Stimulated activated CD4-positive, alpha-beta T cell treated with anti-CD3 and anti-CD28 coated beads, Interleukin-4, amount 100 ng/mL, for 4 hours (primary cell): ENCODE results near the gene RPL39.
"Not testable (repeated sequence)": the region's sequence is repeated elsewhere in the genome, so short reads cannot be mapped to it uniquely, and the experiment has no call there.

Experiments
- DNase-seq, 2 experiments: peaks; one replicate each; pipeline ENCODE4 v3.0.0-alpha.2; 2020

The RPL39 gene

DNA sequence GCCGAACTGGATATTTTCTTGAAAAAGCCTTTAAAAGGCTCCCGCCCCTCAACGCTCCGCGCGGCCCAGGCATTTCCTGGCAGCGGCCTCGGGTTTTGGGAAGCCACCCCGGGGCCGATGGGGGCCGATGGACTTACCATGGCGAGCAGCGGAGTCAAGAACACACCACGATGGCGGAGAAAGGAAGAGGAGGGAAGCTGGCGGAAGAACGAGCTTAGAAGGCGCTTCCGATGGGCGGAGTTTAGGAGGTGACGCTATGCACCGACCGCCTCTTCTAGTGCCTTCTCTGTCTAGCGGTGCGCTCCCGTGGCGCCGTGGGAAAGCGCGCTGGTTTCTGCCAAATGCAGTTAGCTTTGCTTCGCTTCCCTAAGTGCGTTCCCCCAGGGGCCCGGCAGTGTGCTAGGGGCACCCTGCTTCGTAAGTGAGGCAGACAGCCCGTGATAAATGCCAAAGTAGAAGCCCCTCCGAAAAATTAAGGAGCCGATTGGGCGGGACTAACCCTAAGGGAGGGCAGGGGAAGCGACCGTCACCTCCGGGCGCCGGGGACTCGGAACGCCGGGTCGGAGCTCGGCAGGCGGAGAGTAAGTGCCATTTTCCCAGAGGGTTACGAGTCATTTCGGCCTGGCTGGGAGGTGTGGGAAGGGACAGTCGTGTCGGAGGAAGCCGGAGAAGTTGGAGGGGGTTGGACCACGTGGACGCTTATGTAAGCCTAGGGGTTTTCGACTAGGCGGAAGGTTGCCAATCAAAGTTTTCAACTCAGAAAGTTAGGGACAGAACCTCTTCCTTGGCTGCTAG is at the start of gene RPL39:
Gene RPL39, minus strand, starts transcription at position 194 of the 795 bp plus-strand sequence. Its CDS starts 54 bp downstream, at position 140.
- DNase-seq = peak; percentile 68 to 81

DNA sequence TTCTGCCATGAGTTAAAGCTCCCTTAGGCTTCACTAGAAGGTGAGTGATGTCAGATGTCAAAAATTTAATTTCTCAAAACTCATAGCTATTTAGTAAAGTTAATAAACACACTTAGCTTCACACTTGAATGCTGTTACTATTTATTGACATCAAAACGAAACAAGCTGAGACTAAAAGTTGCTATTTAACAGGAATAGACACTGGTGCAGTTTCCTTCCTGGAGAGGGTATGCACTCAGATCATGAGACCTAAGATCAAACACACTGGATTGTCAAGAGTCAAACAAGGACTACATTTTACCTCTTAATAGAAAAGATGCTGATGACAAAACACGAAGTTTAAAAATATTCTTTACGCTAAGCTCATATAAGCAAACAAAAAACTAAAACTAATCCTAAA is 42.5 kb upstream of the RPL39 start:
- DNase-seq = no peak

DNA sequence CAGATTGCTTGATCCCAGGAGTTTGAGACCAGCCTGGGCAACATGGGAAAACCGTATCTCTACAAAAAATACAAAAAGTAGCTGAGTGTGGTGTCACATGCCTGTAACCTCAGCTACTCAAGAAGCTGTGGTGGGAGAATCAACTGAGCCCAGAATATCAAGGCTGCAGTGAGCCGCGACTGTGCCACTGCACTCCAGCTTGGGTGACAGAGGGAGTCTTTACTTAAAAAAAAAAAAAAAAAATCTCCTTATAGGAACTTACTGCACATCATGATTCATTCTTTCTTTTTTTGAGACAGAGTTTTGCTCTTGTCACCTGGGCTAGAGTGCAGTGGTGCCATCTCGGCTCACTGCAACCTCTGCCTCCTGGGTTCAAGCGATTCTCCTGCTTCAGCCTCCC is 37.0 kb upstream of the RPL39 start:
- DNase-seq = no peak

DNA sequence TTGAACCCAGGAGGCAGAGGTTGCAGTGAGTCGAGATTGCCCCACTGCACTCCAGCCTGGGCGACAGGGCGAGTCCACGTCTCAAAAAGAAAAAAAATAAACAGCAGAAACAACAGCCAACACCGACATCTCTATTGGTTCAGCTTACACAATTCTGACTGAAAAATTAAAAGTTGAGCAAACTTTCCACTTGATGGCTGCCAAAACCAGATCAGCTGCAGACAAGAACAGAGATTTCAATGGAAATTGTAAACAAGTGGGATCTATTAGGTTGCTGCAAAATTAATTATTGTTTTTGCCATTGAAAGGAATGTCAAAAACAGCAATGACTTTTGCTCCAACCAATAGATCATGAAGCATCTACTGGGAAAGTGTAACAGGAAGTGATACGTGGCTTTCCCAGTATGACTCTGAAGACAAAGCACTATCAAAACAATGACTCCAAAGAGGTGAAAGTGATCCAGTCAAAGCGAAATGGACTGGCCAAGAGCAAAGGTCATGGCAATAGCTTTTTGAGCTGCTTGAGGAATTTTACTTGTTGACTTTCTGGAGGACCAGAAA is 35.0 kb upstream of the RPL39 start:
- no peak for DNase-seq

DNA sequence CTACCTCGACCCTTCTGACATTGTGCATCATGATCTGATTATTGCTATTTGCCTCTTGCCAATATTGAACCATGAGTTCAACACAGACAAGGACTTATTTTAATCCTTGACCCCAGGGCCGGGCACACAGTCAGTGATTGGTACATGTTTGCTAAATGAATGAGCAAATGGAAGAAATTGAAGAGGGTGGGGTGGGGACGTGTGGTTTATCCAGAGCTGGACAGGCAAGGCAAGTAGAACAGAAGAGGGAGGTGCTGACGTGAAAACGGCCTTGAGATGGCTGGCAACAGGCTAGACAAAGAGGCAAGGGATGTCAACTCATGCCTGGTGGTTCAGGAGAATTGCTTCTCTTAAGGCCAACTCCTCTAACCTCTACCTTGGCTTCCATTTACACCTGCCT is 32.8 kb upstream of the RPL39 start:
- not testable (repeated sequence) for DNase-seq

DNA sequence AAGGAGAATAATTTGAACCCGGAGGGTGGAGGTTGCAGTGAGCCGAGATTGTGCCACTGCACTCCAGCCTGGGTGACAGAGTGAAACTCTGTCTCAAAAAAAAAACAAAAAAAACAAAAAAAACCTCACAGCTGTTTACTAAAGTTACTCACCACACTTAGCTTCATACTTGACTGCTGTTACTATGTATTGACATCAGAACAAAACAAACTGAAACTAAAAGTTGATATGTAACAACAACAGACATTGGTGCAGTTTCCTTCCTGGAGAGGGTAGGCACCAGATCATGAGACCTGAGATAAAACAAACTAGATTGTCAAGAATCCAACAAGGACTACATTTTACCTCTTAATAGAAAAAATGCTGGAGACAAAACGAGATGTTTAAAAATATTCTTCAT is 30.3 kb upstream of the RPL39 start:
- DNase-seq = not testable (repeated sequence)

DNA sequence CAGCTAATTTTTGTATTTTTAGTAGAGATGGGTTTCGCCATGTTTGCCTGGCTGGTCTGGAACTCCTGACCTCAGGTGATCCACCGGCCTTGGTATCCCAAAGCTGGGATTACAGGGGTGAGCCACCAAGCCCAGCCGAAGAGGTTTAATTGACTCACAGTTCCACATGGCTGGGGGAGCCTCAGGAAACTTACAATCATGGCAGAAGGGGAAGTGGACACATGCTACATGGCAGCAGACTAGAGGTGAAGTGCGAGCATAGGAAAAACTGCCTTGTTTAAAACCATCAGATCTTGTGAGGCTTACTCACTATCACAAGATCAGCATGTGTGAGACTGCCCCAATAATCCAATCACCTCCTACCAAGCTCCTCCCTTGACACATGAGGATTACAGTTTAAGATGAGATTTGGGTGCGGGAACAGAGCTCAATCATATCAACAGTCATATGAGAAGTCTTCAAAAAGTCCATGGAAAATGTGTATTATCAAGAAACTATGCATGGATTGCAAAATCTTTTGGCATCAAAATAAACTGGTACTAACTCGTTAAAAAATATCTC is 25.8 kb upstream of the RPL39 start:
- DNase-seq = no peak

DNA sequence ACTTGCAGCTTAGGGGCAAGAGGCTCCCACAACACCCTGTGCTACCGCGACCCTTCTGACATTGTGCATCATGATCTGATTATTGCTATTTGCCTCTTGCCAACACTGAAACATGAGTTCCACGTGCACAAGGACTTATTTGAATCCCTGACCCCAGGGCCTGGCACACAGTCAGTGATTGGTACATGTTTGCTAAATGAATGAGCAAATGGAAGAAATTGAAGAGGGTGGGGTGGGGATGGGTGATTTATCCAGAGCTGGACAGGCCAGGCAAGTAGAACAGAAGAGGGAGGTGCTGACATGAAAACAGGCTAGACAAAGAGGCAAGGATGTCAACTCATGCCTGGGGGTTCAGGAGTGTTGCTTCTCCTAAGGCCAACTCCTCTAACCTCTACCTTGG is 24.9 kb upstream of the RPL39 start:
- DNase-seq = no peak

DNA sequence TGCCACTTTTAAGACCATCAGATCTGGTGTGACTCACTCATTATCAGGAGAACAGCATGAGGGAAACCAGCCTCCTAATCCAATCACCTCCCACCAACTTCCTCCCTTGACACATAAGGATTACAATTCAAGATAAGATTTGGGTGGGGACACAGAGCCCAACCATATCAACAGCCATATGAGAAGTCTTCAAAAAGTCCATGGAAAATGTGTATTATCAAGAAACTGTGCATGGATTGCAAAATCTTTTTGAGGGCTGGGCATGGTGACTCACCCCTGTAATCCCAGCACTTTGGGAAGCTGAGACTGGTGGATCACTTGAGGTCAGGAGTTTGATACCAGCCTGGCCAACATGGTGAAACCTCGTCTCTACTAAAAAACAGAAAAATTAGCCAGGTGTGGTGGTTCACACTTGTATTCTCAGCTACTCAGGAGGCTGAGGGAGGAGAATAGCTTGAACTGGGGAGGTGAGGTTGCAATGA is 17.8 kb upstream of the RPL39 start:
- no peak for DNase-seq

DNA sequence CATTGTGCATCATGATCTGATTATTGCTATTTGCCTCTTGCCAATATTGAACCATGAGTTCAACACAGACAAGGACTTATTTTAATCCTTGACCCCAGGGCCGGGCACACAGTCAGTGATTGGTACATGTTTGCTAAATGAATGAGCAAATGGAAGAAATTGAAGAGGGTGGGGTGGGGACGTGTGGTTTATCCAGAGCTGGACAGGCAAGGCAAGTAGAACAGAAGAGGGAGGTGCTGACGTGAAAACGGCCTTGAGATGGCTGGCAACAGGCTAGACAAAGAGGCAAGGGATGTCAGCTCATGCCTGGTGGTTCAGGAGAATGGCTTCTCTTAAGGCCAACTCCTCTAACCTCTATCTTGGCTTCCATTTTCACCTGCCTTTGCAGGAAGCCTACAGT is 17.0 kb upstream of the RPL39 start:
- not testable (repeated sequence) for DNase-seq

DNA sequence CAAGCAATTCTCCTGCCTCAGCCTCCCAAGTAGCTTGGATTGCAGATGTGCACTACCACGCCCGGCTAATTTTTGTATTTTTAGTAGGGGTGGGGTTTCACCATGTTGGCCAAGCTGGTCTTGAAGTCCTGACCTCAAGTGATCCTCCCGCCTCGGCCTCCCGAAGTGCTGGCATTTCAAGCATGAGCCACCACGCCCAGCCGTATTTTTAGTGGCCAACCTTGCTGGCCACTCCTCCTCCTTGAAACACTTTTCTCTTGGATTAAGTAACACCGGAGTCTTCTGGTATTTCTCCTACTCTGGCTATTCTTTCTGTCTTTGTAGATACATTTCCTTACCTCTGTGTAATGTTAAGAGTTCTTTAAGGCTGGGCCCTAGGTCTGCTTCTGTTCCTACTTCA is 11.1 kb upstream of the RPL39 start:
- no peak for DNase-seq

DNA sequence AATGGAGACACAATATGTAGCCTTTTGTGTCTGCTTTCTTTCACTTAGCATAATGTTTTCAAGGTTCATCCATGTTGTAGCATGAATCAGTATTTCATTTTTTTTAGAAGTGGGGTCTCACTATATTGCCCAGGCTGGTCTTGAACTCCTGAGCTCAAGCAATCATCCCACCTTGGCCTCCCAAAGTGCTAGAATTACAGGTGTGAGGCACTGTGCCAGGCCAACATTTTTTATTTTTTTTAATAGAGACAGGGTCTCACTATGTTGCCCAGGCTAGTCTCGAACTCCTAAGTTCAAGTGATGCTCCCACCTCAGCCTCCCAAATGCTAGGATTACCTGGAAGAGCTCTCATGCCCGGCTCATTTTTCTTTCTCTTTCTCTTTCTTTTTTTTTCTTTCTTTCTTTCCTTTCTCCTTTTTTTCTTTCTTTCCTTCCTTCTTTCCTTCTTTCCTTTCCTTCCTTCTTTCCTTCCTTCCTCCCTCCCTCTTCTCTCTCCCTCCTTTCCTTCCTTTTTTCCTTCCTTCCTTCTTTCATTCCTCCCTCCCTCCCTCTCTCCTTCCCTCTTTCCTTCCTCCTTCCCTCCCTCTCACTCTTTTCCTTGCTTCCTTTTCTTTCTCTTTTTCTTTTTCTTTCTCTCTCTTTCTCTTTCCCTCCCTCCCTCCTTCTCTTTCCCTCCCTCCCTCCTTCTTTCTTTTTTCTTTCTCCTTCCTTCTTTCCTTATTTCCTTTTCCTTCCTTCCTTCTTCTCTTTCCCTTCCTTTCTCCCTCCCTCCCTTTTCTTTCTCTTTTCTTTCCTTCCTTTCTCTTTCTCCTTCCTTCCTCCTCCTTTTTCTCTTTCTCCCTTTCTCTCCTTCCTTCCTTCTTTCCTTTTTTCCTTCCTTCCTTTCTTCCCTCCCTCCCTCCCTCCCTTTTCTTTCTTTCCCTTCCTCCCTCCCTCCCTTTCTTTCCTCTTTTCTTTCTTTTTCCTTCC is 10.1 kb upstream of the RPL39 start:
- DNase-seq = no peak

DNA sequence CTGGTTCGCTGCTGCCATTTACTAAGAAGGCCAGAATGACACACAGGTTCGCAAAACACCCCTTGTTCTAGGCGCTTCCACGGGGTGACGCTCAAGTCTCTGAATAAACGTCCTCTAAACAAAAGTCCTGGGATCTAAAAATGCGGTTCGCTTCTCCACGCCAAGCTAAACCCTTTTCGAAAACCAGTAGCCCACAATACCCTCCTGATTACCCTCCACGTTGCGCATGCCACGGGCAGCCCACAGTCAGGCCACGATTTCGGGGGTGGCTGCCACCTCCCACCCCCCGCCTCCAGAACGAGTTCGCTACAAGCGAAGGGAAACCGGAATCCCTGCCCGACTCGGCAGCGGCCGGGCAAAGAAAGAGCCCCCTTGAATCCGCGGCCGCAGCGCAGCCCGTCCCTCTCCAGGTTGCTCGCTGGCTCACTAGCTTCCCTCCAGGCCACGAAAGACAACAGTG is 423 bp downstream of the RPL39 start:
- DNase-seq = peak; percentile 41 to 53

DNA sequence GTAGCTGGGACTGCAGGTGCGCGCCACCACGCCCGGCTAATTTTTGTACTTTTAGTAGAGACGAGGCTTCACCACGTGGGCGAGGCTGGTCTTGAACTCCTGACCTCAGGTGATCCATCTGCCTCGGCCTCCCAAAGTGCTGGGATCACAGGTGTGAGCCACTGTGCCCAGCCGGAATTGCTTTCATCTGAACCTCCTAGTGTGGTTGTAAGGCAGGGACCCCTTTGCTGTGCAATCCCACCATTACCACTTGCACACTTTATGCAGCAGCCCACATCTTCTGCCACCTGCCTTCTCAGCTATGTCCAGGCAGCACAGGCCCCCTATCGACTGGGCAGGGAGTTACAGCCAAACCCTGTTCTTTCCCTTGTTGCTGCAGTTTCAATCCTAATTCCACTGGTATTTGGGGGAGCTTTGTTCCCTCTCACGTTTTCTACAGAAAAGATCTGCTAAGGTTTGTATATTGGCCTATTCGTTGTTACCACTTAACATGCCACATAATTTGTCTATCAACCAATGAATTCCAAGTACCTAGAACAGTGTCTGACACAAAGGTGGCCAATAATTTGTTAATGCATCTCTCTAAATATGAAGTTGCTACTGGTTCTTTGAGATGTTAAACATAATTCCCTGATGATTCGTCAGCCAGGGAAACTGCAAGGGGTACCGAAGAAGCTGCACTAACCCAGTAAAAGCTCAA is 6.5 kb downstream of the RPL39 start:
- DNase-seq = peak in 1 of 2 experiments; percentile 27

DNA sequence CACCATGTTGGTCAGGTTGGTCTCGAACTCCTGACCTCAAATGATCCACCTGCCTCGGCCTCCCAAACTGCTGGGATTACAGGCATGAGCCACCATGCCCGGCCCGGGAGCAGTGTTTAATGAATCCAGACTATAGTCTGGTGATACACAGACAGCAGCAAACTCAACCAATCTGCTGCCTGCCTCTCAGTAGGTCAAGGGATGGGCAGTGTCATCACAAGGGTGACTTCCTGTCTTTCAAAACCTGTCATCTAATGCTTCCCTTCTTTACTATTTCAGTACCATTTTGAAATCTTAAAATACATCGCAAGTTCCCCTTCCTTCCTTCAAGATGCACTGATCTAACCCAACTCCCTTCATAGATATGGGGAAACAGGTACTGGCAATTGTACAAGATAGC is 8.4 kb downstream of the RPL39 start:
- DNase-seq = no peak

DNA sequence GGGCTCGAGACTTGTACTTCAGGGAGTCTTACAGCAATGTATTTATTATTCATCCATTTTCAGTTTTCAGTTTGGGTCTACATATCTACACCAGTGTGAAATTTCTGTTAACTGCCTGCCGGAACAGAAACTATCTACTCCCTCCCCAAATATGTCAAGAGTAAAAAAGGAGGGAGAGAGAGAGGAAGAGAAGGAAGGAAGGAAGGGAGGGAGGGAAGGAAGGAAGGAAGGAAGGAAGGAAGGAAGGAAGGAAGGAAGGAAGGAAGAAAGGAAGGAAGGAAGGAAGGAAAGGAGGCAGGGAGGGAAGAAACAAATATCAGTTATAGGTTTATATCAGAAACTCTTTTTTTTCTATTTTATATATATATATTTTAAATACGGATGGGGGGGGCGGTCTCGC is 12.6 kb downstream of the RPL39 start:
- no peak for DNase-seq

DNA sequence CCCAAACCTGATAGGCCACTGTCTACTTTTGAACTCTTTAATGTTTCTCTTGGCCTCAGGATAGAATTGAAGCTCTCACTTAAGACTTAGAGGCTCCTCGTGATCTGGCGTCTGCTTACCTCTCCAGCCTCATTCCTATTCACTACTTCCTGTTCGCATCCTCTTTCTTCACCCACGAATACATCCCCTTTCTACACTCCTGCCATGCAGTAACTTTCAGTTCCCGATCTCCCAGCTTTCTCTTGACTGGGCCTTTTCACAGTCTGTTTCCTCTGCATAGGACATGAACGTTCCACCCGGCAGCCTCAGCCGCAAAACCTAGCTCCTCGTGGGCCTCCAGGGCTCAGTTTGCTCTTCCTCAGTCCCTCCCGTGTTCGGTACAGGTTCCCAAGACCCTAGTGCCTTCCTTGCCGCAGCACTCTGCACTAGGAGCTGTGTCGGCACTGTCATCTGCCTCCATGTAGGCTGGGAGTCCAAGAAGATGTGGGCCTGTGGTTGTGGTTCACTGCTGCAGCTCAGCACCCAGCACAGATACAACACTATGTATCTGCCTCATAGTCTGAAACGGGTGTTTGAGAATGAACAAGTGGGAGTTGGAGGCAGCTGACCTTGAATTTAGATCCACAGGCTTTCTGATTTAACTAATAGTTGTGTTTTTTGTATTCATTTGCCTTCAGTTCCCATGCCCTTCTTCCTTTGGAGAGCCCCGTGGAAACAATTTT is 15.8 kb downstream of the RPL39 start:
- DNase-seq = no peak

DNA sequence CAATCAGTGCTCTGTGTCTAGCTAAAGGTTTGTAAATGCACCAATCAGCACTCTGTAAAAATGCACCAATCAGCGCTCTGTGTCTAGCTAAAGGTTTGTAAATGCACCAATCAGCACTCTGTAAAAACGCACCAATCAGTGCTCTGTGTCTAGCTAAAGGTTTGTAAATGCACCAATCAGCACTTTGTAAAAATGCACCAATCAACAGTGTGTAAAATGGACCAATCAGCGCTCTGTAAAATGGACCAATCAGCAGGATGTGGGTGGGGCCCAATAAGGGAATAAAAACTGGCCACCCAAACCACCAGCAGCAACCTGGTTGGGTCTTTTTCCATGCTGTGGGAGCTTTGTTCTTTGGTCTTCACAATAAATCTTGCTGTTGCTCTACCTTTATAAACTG is 22.0 kb downstream of the RPL39 start:
- not testable (repeated sequence) for DNase-seq

DNA sequence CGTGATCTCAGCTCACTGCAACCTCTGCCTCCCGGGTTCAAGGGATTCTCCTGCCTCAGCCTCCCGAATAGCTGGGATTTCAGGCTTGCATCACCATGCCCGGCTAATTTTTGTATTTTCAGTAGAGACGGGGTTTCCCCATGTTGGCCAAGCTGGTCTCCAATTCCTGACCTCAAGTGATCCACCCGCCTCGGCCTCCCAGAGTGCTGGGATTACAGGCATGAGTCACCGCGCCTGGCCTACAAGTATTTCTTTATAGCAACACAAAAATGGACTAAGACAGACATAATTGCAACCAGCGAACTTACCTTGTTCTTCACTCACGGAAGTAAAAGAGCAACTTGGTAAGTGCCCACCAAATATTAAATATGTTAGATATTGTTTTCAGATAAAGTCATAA is 23.0 kb downstream of the RPL39 start:
- DNase-seq = not testable (repeated sequence)

DNA sequence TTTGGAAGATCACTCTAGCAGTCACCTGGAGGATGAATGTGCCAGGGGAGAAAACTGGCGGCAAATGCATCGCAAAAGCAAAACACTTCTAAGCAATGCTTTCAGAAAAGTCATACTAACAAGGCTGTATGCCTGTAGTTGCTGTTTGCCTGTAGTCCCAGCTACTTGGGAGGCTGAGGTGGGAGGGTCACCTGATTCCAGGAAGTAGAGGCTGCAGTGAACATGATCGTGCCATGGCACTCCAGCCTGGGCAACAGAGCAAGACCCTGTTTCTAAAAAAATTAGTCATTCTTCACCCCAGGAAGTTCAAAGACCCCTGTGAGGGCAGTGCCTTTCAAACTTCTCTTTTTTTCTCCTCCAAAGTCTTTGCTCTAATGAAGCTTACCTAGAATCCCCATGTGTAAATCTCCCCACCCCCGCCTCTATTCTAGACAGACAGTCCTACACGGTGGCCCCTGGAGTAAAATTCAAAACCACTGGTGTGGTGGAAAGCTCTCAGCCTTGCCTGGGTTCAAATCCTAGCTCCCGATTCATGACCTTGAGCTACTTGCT is 27.5 kb downstream of the RPL39 start:
- DNase-seq = no peak

DNA sequence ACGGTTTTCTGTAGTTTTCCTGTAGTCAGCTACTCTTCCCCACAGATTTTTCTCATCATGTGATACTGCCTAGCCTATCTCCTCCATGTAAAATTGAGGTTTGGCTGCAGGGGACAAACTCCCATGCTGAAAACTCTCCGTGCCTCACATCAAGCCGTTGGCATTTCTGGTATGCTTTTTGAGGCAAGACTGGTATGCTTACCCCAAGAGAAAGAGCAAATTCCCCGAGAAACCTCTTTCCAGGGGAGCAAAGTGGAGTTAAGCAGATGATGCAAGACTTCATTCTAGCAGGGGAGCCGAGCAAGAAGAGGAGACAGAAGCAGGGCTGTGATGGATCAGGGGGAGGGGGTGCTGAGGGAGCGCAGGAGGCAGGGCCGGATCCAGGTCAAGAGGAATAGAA is 28.2 kb downstream of the RPL39 start:
- DNase-seq = no peak
